Activated CD4-positive, alpha-beta T cell treated with anti-CD3 and anti-CD28 coated beads, Interleukin-2, amount 50 U/mL, for 4 hours (primary cell): Measurements from ENCODE around the gene ORAI3.

Experiments
- DNase-seq, 2 experiments: peaks; one replicate each; pipeline ENCODE4 v3.0.0-alpha.2; 2020

Gene ORAI3

GRCh38 chr16:30947859-30948666, 805 bp upstream of the ORAI3 start:
- no peak for DNase-seq

GRCh38 chr16:30949650-30950515, 1.0 kb downstream of the ORAI3 start:
- no peak for DNase-seq

GRCh38 chr16:30950516-30951065, 1.7 kb downstream of the ORAI3 start:
- no peak for DNase-seq

GRCh38 chr16:30951193-30951592, 2.3 kb downstream of the ORAI3 start:
- DNase-seq, result no peak

- no peak for DNase-seq
Observed at GRCh38 chr16:30951750-30952149, 2.9 kb downstream of the ORAI3 start.

- no peak for DNase-seq
Observed at GRCh38 chr16:30953111-30953510, 4.2 kb downstream of the ORAI3 start.

GRCh38 chr16:30953511-30954124, 4.8 kb downstream of the ORAI3 start:
- peak; percentile 53 to 56 for DNase-seq

- no peak for DNase-seq
Observed at GRCh38 chr16:30954993-30955392, 6.1 kb downstream of the ORAI3 start.

GRCh38 chr16:30956601-30957455, 8.0 kb downstream of the ORAI3 start:
- peak; percentile 89 to 92 for DNase-seq

GRCh38 chr16:30957456-30958174, 8.7 kb downstream of the ORAI3 start, which contains the start of gene SETD1A:
Gene SETD1A, plus strand, starts transcription at chr16:30957754. Its CDS starts 978 bp downstream, at chr16:30958732.
- DNase-seq, result peak; percentile 95 to 96

- peak in 1 of 2 experiments; percentile 53 for DNase-seq
Observed at GRCh38 chr16:30958175-30959079, 9.6 kb downstream of the ORAI3 start.

- no peak for DNase-seq
Observed at GRCh38 chr16:30961384-30961783, 12.5 kb downstream of the ORAI3 start.

GRCh38 chr16:30963925-30964511, 15.2 kb downstream of the ORAI3 start:
- no peak for DNase-seq

GRCh38 chr16:30964574-30965226, 15.8 kb downstream of the ORAI3 start:
- no peak for DNase-seq

GRCh38 chr16:30965436-30965835, 16.6 kb downstream of the ORAI3 start:
- DNase-seq, result no peak

GRCh38 chr16:30966033-30966619, 17.3 kb downstream of the ORAI3 start:
- DNase-seq, result no peak

GRCh38 chr16:30967795-30968194, 18.9 kb downstream of the ORAI3 start:
- no peak for DNase-seq

GRCh38 chr16:30969246-30969842, 20.5 kb downstream of the ORAI3 start:
- no peak for DNase-seq
